ENCODE data around the gene WASF3. TPM values are rescaled to one million over a fixed set of nuclear protein-coding genes. Genes with fewer than 3 reads are reported as not detected.

WASF3 gene
- total RNA-seq, 1 experiment from 2014 or later = 4.6 TPM

DNA sequence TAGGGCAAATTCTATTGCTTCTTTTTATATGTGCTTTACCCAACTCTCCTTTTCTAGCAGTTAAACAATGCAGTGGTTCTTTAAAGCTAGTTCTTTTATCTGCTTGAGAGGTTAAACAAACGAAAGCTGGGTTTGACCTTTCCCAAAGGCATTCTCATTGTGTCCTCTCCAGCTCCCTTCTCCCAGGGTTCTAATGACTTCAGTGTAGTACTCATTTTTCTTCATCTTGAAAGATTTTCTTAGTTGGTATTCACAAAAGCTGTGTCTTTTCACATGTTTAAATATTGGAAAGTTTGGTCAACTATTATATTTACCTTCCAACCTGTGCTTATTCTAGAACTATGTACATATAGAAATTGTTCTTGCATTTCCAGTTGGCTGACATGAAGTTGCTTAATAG, 1.5 kb downstream of the WASF3 start:
- POLR2A ChIA-PET (ENCODE audit: low non-redundant PET) = no interaction called here
- TF ChIP-seq EZH2 (IDR thresholded peaks at IDR 0.05; ENCODE audit: borderline replicate concordance, low read depth, low read length, poor library complexity, severe bottlenecking) = no peak
- TF ChIP-seq CTCF (conservative IDR thresholded peaks at IDR 0.05; ENCODE audit: low read depth, low read length) = no peak
- no peak overlapping the region for H3K27ac ChIP-seq (ENCODE audit: low read depth, low read length, poor library complexity, severe bottlenecking)
- no peak overlapping the region for H3K4me3 ChIP-seq (ENCODE audit: low read depth, low read length, poor library complexity, severe bottlenecking)
- H3K27me3 ChIP-seq (replicated peaks; ENCODE audit: insufficient read depth, low read depth, low read length, poor library complexity) = peaks cover 64% of the 10 kb centered on the region
- no peaks in the 10 kb centered on the region for H3K9me3 ChIP-seq (ENCODE audit: low read depth, low read length, poor library complexity, severe bottlenecking)
- intact Hi-C loops (cut with micrococcal nuclease; ENCODE audit: unreplicated experiment) = no loop called here
- no TSS peak for BruUV-seq (replicated peaks)
- no peak for DNase-seq (ENCODE audit: low spot score)
- peaks cover 6% of the 10 kb centered on the region for H3K4me1 ChIP-seq (ENCODE audit: insufficient read depth, low read length, poor library complexity, severe bottlenecking)
- H3K36me3 ChIP-seq (ENCODE audit: insufficient read depth, low read length, poor library complexity, severe bottlenecking) = no peaks in the 10 kb centered on the region
- CTCF ChIA-PET = no interaction called here

GRCh38 chr13:26560456-26560855, 3.0 kb downstream of the WASF3 start:
- BruUV-seq (replicated peaks) = no TSS peak

DNA sequence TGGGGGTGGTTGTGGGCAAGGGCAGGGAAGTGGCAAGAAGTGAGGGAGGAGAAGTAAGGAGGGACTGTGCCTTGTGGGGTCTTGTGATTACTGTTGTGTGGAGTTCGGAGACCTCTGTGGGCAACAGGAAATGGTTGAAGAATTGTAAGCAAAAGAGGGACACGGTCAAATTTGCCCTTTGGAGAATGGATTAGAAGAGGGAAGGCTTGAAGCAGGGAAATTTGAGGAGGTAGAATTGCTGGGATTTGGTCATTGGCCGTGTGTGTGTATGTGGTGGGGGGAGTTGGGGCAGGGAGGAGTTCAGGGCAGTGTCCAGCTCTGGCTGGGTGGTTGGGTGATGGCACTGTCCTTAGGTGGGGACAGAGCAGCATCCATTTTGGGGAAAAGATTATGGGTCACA, 3.6 kb downstream of the WASF3 start:
- Histone ChIP-seq H3K36me3 (ENCODE audit: insufficient read depth, low read length, poor library complexity, severe bottlenecking) (no peaks in the 10 kb centered on the region), H3K4me1 (ENCODE audit: insufficient read depth, low read length, poor library complexity, severe bottlenecking) (peaks cover 6% of the 10 kb centered on the region), H3K27ac (ENCODE audit: low read depth, low read length, poor library complexity, severe bottlenecking) (no peak overlapping the region), H3K9me3 (ENCODE audit: low read depth, low read length, poor library complexity, severe bottlenecking) (no peaks in the 10 kb centered on the region), H3K27me3 (replicated peaks; ENCODE audit: insufficient read depth, low read depth, low read length, poor library complexity) (peaks cover 77% of the 10 kb centered on the region), H3K4me3 (ENCODE audit: low read depth, low read length, poor library complexity, severe bottlenecking) (no peak overlapping the region)
- BruUV-seq (replicated peaks) = no TSS peak
- TF ChIP-seq CTCF (conservative IDR thresholded peaks at IDR 0.05; ENCODE audit: low read depth, low read length) = no peak
- no peak for TF ChIP-seq EZH2 (IDR thresholded peaks at IDR 0.05; ENCODE audit: borderline replicate concordance, low read depth, low read length, poor library complexity, severe bottlenecking)
- DNase-seq (ENCODE audit: low spot score) = no peak
- CTCF ChIA-PET = no interaction called here
- intact Hi-C loops (cut with micrococcal nuclease; ENCODE audit: unreplicated experiment) = no loop called here
- POLR2A ChIA-PET (ENCODE audit: low non-redundant PET) = no interaction called here

More at GRCh38 chr13:26560456-26560855, 3.0 kb downstream of the WASF3 start:
- Histone ChIP-seq H3K27ac (ENCODE audit: low read depth, low read length, poor library complexity, severe bottlenecking) (no peak overlapping the region), H3K9me3 (ENCODE audit: low read depth, low read length, poor library complexity, severe bottlenecking) (no peaks in the 10 kb centered on the region), H3K4me3 (ENCODE audit: low read depth, low read length, poor library complexity, severe bottlenecking) (no peak overlapping the region), H3K27me3 (replicated peaks; ENCODE audit: insufficient read depth, low read depth, low read length, poor library complexity) (peaks cover 75% of the 10 kb centered on the region), H3K4me1 (ENCODE audit: insufficient read depth, low read length, poor library complexity, severe bottlenecking) (peaks cover 6% of the 10 kb centered on the region), H3K36me3 (ENCODE audit: insufficient read depth, low read length, poor library complexity, severe bottlenecking) (no peaks in the 10 kb centered on the region)
- intact Hi-C loops (cut with micrococcal nuclease; ENCODE audit: unreplicated experiment) = no loop called here
- ChIA-PET POLR2A (ENCODE audit: low non-redundant PET) (no interaction called here), CTCF (no interaction called here)
- no peak for DNase-seq (ENCODE audit: low spot score)
- no peak for TF ChIP-seq CTCF (conservative IDR thresholded peaks at IDR 0.05; ENCODE audit: low read depth, low read length)
- no peak for TF ChIP-seq EZH2 (IDR thresholded peaks at IDR 0.05; ENCODE audit: borderline replicate concordance, low read depth, low read length, poor library complexity, severe bottlenecking)

Data from A673 (cell line).